Neuron (in vitro differentiated cells): Measurements from ENCODE around the gene LY9.

Source experiments
- H2AFZ ChIP-seq: one replicate; pipeline ENCODE4 v1.6.1; 2013; ENCODE audit warnings: low read depth, mild to moderate bottlenecking, inconsistent platforms, low read length, moderate library complexity
- H3K27me3 ChIP-seq: one replicate; pipeline ENCODE4 v1.6.1; 2013; ENCODE audit warnings: low read length; ENCODE audit not compliant: insufficient read depth
- H3K36me3 ChIP-seq: one replicate; pipeline ENCODE4 v1.6.1; 2013; ENCODE audit warnings: low read length; ENCODE audit not compliant: insufficient read depth
- H3K4me1 ChIP-seq: one replicate; pipeline ENCODE4 v1.6.1; 2013; ENCODE audit warnings: low read length; ENCODE audit not compliant: insufficient read depth
- H3K4me3 ChIP-seq: 2 replicates; pipeline ENCODE4 v1.5.1; 2013; ENCODE audit warnings: mild to moderate bottlenecking, low read length, moderate library complexity
- H3K9me3 ChIP-seq: one replicate; pipeline ENCODE4 v1.6.1; 2013; ENCODE audit warnings: low read length

Gene LY9

DNA sequence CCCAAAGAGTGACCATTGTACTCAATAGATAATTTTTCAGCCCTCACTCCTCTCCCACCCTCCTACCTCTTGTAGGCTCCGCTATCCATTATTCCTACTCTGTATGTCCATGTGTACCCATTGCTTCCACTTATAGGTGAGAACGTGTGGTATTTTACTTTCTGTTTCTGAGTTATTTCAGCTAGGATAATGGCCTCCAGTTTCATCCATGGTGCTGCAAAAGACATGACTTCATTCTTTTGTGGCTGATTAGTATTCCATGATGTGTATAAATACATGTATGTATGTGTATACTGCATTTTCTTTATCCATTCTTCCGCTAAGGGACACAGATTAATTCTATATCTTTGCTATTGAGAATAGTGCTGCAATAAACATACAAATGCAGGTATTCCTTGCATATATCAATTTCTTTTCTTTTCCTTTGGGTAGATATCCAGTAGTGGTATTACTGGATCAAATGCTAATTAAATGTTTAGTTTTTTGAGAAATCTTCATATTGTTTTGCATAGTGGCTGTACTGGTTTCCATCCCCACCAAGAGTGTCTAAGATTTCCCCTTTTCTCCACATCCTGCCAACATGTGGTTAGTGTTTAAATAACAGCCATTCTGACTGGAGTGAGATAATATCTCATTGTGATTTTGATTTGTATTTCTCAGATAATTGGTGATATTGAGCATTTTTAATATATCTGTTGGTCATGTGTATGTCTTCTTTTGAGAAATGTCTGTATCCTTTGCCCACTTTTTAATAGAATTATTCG is 4.9 kb downstream of the LY9 start:
- Histone ChIP-seq H3K4me1 (no peaks in the 10 kb centered on the region), H3K36me3 (no peaks in the 10 kb centered on the region), H3K27me3 (peaks cover 2% of the 10 kb centered on the region), H3K9me3 (no peaks in the 10 kb centered on the region), H2AFZ (no peak overlapping the region), H3K4me3 (no peak overlapping the region)

DNA sequence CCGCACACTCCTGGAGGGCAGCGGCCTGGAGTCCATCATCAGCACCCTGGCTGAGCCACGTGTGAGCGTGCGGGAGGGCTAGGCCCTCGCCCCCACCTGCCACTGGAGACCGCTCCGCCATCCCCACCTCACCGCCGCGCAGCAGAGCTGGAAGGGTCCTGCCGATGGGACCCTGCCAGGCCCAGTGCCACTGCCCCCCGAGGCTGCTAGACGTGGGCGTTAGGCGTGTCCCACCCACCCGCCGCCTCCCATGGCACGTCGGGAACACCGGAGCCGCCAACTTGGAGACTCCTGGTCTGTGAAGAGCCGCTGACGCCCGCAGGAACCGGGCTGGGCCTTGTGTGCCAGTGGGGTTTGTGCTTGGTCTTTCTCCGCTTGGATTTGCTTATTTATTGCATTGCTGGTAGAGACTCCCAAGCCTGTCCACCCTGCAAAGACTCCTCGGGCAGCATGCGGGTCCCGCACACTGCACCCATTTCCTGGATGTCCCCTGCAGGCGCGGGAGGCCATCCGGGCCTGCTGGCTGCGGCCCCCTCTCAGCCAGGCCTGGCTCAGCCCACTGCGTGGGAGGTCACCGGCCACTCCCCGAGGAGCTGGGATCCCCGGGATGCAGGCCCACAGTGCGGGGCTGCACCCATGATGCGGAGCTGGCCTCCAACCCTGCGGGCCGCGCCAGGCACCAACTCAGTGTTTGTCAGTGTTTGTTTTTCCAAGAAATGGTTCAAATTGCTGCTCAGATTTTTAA is 6.0 kb downstream of the LY9 start:
- H3K27me3 ChIP-seq = peaks cover 2% of the 10 kb centered on the region
- H3K36me3 ChIP-seq = no peaks in the 10 kb centered on the region
- H3K9me3 ChIP-seq = no peaks in the 10 kb centered on the region
- no peak overlapping the region for H3K4me3 ChIP-seq
- no peaks in the 10 kb centered on the region for H3K4me1 ChIP-seq
- H2AFZ ChIP-seq = no peak overlapping the region

- Histone ChIP-seq H3K4me3 (no peak overlapping the region), H3K4me1 (no peaks in the 10 kb centered on the region), H2AFZ (no peak overlapping the region), H3K9me3 (peaks cover 4% of the 10 kb centered on the region), H3K27me3 (no peaks in the 10 kb centered on the region), H3K36me3 (no peaks in the 10 kb centered on the region)
Observed at GRCh38 chr1:160806109-160806665, 10.2 kb downstream of the LY9 start.

- H3K4me1 ChIP-seq = no peaks in the 10 kb centered on the region
- no peaks in the 10 kb centered on the region for H3K27me3 ChIP-seq
Observed at GRCh38 chr1:160806784-160807183, 10.8 kb downstream of the LY9 start.

DNA sequence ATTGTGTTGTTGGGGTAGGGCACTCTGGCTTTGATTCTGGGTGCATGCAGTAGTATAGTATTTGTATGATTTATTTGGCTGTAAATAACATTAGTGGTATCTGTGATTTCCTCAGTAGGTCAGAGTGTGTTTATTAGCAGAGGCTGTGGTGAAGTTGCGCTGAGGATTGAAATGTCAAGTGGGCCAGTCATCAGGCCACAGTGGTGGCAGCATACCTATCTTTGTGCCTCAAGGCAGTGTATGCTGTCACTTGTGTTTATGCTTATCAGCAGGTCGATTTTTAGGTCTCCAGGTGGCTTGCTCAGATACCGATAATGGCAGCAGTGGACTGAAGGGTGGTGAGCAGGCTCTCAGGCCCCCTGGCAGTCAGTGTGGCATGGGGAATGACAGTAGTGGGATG is 11.3 kb downstream of the LY9 start:
- no peaks in the 10 kb centered on the region for H3K4me1 ChIP-seq
- H3K36me3 ChIP-seq = no peaks in the 10 kb centered on the region
- H3K4me3 ChIP-seq = no peak overlapping the region
- H3K9me3 ChIP-seq = peaks cover 4% of the 10 kb centered on the region
- H3K27me3 ChIP-seq = no peaks in the 10 kb centered on the region
- no peak overlapping the region for H2AFZ ChIP-seq

More at GRCh38 chr1:160806784-160807183, 10.8 kb downstream of the LY9 start:
- Histone ChIP-seq H3K4me3 (no peak overlapping the region), H2AFZ (no peak overlapping the region), H3K9me3 (peaks cover 4% of the 10 kb centered on the region), H3K36me3 (no peaks in the 10 kb centered on the region)

GRCh38 chr1:160807738-160808137 is 11.8 kb downstream of the LY9 start:
- Histone ChIP-seq H3K36me3 (no peaks in the 10 kb centered on the region), H2AFZ (no peak overlapping the region), H3K27me3 (no peaks in the 10 kb centered on the region), H3K4me3 (no peak overlapping the region), H3K4me1 (no peaks in the 10 kb centered on the region), H3K9me3 (peaks cover 4% of the 10 kb centered on the region)

DNA sequence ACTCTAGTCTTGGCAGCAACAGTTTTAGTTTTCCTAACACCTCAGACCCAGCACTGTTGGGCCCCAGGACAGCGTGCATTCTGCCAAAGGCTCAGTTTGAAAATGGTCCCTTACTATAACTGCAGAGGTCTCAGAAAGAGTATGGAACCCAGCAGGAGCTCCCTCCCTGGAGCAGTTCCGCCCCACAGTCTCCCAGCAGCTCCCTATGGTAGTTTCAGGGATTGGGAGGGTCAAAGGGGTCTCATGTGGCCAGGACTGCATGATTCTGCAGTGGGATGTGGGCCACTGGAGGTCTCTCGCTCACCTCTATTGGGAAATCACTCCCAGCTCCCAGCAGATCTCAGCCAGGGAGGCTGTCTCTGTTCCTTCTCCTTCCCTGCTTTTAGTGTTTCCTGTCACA is 12.3 kb downstream of the LY9 start:
- Histone ChIP-seq H3K4me1 (no peaks in the 10 kb centered on the region), H3K27me3 (no peaks in the 10 kb centered on the region), H3K4me3 (no peak overlapping the region), H3K36me3 (no peaks in the 10 kb centered on the region), H3K9me3 (peaks cover 4% of the 10 kb centered on the region), H2AFZ (no peak overlapping the region)

DNA sequence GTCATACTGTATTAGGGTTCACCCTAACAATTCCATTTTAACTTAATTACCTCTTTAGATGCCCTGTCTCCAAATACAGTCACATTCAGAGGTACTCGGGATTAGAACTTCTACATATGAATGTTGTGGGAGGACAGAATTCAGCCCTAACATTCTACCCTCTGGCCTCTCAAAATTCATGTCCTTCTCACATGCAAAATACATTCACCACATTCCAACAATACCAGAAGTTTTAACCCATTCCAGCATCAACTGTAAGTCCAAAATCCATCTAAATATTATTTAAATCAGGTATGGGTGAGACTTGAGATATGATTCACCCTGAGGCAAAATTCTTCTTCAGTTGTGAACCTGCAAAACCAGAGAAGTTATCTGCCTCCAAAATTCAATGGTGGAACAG is 14.5 kb downstream of the LY9 start:
- peaks cover 4% of the 10 kb centered on the region for H3K9me3 ChIP-seq
- no peaks in the 10 kb centered on the region for H3K4me1 ChIP-seq
- H2AFZ ChIP-seq = no peak overlapping the region
- H3K4me3 ChIP-seq = no peak overlapping the region
- H3K27me3 ChIP-seq = peaks cover 2% of the 10 kb centered on the region
- H3K36me3 ChIP-seq = no peaks in the 10 kb centered on the region

DNA sequence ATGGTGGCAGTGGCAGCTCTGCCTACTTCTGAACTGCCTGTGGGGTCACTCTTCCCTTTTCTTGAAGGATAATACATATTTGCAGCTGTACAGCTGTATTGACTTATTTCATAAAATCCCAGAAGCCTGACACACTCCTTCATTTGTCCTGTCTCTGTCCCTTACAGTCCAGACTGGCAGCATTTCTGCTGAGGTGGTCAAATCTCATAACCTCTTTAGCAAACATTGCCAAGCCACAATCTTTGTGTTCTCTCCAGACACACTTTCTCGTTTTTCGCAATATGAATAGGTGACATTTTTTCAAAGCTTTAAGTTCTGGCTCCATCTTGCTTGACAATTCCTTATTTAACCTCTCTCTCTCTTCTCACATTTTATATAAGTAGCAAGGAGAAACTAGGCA is 15.2 kb downstream of the LY9 start:
- Histone ChIP-seq H3K4me3 (no peak overlapping the region), H3K9me3 (peaks cover 4% of the 10 kb centered on the region), H3K36me3 (no peaks in the 10 kb centered on the region), H3K4me1 (no peaks in the 10 kb centered on the region), H2AFZ (no peak overlapping the region), H3K27me3 (peaks cover 2% of the 10 kb centered on the region)

DNA sequence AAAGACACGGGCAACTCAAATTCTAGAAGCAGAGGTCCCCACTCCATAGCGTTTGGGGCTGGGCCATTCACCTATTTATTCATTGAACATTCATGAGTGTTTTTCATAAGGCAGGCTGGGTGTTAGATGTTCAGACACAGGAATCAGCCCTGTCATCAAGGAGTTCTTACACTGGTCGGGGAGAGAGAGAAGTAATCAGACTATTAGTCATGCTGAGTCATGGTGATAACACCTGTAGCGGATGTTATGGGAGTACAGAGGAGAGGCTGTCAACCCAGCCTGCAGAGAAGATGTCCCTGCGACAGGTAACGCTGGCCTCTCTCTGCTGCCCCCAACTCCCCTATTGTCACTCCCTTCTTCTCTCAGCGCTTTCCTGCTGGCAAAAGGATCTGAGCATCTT is 17.2 kb downstream of the LY9 start:
- no peaks in the 10 kb centered on the region for H3K36me3 ChIP-seq
- H3K4me3 ChIP-seq = no peak overlapping the region
- H3K4me1 ChIP-seq = no peaks in the 10 kb centered on the region
- peaks cover 2% of the 10 kb centered on the region for H3K27me3 ChIP-seq
- H2AFZ ChIP-seq = no peak overlapping the region
- no peaks in the 10 kb centered on the region for H3K9me3 ChIP-seq

DNA sequence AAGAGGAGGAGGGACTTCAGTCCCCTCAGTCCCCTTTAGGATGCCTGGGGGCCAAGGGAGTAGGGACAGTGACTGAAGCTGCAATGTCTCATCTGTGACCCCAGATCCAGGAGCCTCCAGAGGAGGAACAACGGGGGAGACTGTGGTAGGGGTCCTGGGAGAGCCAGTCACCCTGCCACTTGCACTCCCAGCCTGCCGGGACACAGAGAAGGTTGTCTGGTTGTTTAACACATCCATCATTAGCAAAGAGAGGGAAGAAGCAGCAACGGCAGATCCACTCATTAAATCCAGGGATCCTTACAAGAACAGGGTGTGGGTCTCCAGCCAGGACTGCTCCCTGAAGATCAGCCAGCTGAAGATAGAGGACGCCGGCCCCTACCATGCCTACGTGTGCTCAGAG is 18.3 kb downstream of the LY9 start:
- Histone ChIP-seq H3K36me3 (no peaks in the 10 kb centered on the region), H3K9me3 (no peaks in the 10 kb centered on the region), H2AFZ (no peak overlapping the region), H3K27me3 (peaks cover 2% of the 10 kb centered on the region), H3K4me1 (no peaks in the 10 kb centered on the region), H3K4me3 (no peak overlapping the region)

DNA sequence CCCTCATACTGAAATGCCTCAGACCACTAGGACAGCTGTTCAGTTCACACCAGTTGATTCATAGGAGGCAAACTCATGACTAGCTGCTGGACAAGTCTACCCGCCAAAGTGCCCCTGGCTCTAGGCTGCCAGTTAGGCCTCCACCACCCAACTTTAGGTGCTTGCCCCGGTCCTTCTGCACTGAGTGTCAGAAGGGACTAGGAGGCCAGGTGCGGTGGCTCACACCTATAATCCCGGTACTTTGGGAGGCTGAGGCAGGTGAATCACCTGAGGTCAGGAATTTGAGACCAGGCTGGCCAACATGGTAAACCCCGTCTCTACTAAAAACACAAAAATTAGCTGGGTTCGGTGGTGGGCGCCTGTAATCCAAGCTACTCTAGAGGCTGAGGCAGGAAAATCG is 18.9 kb downstream of the LY9 start:
- no peaks in the 10 kb centered on the region for H3K9me3 ChIP-seq
- H3K36me3 ChIP-seq = no peaks in the 10 kb centered on the region
- no peaks in the 10 kb centered on the region for H3K4me1 ChIP-seq
- H3K4me3 ChIP-seq = no peak overlapping the region
- H2AFZ ChIP-seq = no peak overlapping the region
- peaks cover 2% of the 10 kb centered on the region for H3K27me3 ChIP-seq

DNA sequence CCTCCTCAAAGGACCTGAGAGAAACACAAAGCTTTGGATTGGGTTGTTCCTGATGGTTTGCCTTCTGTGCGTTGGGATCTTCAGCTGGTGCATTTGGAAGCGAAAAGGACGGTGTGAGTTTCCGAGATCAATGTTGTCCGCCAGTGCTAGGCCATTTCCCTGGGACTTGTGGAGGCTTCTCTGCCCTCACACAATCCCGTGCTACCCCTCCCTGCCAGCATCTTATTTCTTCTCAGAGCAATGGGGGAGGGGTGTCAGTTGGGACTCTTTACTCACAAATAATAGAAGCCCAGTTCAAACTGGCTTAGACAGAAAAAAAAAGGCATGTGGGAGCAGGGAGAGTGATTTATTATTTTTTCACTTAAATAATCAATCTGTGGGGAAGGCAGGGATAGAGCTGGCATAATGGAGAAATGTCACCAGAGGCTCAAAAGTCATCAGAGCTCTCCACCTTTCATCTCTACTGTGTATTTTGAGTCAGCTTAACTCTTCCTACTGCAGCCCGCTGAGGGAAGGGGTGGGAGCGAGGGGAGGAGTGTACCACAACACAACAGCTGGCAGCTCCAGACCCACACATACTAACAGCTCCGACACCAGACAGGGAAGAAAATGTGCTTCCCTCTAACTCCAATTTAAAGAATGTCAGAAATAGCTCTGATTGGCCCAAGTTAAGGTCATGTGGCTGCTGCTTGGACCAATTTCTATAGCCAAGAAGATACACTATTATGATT is 22.4 kb downstream of the LY9 start:
- H3K4me3 ChIP-seq = no peak overlapping the region
- peaks cover 2% of the 10 kb centered on the region for H3K27me3 ChIP-seq
- no peaks in the 10 kb centered on the region for H3K9me3 ChIP-seq
- no peak overlapping the region for H2AFZ ChIP-seq
- no peaks in the 10 kb centered on the region for H3K36me3 ChIP-seq
- H3K4me1 ChIP-seq = no peaks in the 10 kb centered on the region
